ENCODE data around the gene CAPN1.
"Not testable (repeated sequence)": the region's sequence is repeated elsewhere in the genome, so short reads cannot be mapped to it uniquely, and the experiment has no call there.

CAPN1 gene

DNA sequence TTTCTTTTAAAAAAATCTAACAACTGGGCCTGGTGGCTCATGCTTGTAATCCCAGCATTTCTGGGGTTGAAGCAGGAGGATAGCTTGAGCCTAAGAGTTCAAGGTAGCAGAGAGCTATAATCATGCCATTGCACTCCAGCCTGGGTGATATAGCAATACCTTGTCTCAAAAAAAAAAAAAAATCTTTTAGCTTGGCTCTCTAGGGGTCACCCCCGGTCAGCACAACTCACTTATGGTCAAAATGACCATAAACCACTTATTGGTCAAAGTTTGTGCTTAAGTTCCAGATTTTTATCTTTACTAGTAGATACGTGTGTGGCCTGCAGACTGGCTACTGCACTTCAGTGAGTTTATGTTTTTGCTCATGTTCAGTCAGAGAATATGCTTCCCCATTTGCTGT, 18.0 kb upstream of the CAPN1 start:
- DNase-seq: no peak

DNA sequence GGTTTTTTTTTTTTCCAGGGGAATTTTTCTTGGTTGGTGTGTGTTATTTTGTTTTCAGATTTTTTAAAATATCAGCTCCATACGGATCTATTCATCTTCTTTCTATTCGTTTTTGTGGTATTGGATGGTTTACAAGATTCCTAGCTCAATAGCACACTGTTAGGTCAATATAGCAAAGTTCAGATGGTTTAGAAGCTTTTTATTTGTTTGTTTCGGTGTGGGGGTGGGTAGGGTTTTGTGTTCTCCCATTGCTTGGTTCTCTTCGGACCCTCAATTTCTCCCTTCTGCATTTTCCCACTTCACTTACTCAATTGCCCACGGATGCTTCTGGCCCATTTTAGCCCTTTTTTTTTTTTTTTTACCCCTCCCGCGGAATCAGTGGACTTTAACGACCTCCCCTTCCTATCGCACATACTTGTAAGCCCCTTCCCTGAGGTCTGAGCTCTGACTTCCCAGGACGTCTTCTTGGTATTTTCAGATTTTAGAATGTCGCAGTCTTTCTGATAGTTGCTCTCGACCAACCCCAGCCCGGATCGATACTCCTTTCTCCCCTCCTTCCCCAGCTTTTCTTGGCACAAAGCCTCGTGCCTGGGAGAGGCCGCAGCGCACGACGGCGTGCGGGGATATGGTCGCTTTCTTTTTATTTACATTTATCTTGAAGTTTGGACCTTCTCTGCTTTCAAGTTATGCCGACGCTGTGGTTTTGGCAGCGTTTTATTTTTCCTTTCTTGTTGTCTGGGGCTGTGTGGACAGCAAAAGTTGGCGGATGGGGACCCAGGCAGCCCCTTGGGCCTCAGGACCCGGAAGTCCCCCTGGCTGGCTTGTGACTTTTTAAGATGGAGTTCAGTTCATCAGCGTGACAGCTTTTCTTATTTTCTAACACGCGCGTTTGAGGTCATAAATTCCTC, 16.1 kb upstream of the CAPN1 start:
- DNase-seq: no peak

GRCh38 chr11:65166893-65167292, 14.8 kb upstream of the CAPN1 start:
- DNase-seq: no peak

- no peak for DNase-seq
Observed at GRCh38 chr11:65167656-65168055, 14.1 kb upstream of the CAPN1 start.

- no peak for DNase-seq
Observed at GRCh38 chr11:65169164-65169641, 12.5 kb upstream of the CAPN1 start.

DNA sequence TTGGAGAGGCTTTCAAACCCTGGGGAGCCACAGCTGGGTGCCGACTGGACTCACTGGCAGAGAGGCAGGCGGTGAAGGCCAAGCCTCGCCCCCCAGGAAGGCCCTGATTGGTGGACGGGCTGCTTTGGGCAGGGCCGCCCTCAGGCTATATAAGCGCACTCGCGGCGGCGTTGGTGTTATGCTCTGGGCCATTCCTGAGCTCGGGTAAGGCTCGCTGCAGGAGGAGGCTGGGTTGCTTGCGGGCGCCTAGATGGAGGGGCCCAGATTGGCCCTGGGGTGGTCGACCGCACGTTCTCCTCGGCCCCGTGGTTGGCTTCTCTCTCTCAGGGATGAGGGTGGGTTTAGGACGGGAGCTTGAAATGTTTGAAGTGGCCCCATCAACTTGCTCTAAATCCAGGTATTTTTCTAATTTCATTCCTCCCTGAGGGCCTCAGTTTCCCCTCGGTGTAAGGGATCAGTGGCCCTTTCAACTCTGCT, 11.6 kb upstream of the CAPN1 start, which contains the start of gene SPDYC:
SPDYC (plus strand) TSS at position 176 of the 477 bp plus-strand sequence. CDS start 1,125 bp downstream, outside the sequence.
- no peak for DNase-seq

DNA sequence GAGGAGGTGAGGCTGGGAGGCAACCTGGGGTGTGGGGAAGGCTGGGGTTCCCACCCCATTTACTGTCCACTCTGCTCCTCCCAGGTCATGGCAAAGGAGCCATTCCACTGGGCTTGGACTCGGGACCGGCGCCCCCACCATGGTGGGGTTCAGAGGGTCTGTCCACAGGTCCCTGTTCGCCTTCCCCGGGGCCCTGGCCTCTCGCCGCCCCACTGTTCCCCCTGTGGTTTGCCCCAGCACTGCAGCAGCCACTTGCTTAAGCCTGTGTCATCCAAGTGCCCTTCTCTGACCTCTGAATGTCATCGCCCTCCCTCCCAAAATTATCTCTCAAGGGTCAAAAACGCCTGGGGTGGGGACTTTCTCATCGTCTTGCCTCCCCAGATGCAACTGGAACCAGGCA, 9.1 kb upstream of the CAPN1 start:
- DNase-seq: no peak

- DNase-seq: not testable (repeated sequence)
Observed at GRCh38 chr11:65174571-65175010, 7.1 kb upstream of the CAPN1 start.

DNA sequence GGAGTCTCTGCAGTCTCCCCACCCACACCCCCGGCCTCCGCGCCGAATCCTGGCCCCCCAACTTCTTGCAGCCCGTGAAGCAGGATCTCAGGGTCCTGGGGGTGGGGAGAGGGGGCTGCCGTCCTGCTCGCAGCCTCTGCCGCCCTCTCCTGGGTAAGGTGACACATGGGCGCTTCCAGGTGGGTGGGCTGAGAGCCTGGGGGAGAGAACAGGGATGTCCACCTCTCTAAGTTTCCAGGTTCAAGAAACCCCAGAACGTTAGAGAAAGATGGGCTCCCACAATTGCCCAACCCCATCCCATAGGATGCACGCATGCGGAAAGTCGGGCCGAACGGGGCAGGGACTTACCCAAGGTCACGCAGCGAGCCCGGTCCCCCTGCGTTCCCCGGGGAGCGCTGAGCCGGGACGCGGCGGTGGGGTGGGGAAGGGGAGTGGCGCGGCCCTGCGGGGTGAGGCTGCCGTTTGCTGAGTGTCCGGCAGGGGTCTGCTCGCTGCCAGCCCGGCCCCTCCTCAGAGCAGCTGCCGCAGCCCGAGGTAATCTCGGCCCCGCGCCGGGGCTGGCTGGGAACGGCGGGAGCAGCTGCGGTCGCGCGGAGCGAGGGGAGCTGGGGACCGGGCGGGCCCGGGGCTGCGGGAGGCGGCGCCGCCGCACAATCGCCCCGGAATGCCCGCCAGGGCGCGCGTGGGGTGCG, 705 bp upstream of the CAPN1 start:
- DNase-seq: peak; percentile 54

GRCh38 chr11:65182258-65183170, 786 bp downstream of the CAPN1 start:
- DNase-seq: peak; percentile 18

DNA sequence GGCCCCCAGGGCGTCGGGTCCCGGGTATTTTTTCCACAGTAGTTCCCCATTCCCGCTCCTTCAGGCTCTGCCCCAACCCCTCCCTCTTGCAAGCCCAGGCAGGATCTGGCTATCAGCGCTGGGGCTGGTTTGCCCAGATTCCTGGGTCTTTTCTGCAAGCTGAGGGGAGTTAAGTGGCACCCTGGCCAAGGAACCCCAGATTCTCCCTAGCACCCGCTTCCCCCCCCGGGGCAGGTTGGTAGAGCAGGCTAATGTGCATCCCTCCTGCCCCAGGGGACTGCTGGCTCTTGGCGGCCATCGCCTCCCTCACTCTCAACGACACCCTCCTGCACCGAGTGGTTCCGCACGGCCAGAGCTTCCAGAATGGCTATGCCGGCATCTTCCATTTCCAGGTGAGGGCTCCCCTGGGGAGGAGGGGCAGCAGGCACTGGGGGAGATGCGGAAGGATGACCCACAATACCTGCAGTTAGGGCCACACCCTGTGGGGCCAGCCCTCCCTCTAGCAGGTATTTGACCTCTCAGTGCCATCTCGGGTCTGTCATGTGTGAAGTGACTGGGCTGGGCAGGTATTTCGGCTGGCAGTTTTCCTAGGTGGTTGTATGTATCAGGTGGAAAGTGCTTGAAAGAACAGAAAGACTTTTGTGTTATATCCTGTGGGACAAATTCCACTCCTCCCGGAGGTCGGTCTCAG, 1.6 kb downstream of the CAPN1 start:
- DNase-seq: no peak

- DNase-seq: no peak
Observed at GRCh38 chr11:65184146-65184545, 2.4 kb downstream of the CAPN1 start.

DNA sequence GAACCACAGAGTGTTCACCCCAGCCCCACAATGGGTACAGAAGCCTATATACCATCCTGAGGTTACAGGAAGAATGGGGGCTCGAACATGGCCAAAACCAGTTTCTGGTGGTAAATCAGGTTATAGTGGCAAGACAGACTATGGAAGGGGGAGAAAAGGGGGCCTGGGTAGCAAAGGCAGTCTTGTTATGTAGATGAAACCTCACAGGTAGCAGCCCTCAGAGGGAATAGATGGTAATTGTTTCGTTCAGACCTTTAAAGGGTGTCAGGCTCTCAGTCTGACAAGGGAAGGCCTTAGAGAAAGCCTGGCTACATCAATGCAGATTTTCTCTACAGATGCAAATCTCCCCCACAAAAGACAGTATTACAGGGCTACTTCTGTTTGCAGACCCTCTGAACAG, 3.4 kb downstream of the CAPN1 start:
- no peak for DNase-seq

DNA sequence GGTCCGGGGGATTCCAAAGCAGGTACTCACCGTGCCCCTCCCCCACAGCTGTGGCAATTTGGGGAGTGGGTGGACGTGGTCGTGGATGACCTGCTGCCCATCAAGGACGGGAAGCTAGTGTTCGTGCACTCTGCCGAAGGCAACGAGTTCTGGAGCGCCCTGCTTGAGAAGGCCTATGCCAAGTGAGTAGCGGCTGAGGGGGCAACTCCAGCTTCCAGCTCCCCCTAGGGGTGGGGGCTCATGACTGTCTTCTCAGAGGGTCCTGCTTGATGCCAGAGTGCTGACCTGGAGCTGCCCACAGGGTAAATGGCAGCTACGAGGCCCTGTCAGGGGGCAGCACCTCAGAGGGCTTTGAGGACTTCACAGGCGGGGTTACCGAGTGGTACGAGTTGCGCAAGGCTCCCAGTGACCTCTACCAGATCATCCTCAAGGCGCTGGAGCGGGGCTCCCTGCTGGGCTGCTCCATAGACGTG, 4.2 kb downstream of the CAPN1 start:
- DNase-seq: no peak

DNA sequence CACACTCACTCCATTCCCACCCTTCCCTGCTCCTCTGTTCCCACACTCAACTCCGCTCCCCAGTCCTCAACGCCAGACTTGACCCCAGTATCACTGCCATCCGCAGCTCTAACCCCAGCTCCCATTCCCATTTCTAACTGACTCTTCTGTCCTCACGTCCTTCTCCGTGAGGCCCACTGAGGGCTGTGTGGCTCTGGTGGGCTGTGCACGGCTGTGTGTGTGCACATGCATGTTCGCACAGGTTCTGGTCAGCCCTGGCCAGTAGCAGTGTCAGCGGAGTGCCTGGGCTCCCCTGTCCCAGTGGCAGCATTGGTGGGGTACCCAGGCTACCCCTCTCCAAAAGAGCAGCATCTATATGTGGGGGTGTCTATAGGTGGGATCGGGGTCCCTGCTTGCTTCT, 5.0 kb downstream of the CAPN1 start:
- DNase-seq: no peak

- DNase-seq: no peak
Observed at GRCh38 chr11:65187146-65187675, 5.5 kb downstream of the CAPN1 start.

GRCh38 chr11:65187971-65188461, 6.3 kb downstream of the CAPN1 start:
- DNase-seq: no peak

DNA sequence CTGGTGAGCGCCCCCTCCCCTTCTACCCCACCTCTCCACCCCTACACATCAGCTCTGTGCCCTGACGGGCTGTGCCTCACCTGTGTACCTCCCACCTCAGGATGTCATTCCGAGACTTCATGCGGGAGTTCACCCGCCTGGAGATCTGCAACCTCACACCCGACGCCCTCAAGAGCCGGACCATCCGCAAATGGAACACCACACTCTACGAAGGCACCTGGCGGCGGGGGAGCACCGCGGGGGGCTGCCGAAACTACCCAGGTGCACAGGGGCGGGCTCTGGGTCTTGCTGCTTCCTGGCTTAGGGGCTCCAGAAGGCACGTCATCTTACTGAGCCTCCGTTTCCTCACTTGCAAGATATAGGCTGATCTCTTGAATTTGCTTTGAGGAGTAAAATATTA, 6.8 kb downstream of the CAPN1 start:
- DNase-seq: no peak

DNA sequence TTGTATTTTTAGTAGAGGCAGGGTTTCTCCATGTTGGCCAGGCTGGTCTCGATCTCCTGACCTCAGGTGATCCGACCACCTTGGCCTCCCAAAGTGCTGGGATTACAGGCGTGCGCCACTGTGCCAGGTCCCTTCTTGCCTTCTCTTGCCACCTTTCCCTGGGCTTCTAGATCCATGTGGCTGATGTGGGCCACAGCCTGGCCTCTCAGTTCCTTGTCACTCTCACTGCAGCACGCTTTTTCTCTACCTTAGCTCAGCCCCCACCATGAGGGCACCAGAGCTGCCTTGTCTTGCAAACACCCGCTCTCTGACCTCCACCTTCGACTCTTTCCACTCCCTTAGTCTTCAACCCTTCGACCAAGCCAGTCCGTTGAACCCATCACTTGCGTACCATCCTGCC, 7.5 kb downstream of the CAPN1 start:
- DNase-seq: no peak

DNA sequence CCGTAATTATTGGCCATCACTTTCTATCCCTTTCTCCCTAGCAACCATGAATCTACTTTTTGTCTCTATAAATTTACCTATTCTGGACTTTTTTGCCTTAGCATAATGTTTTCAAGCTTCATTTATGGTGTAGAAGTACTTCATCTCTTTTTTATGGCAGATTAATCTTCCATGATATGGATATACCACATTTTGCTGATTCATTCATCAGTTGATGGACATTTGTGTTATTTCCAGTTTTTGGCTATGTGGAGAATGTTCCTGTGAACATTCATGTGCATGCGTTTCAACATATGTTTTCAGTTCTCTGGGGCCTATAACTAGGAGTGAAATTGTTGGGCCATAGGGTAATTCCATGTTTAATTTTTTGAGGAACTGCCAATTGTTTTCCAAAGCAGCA, 12.8 kb downstream of the CAPN1 start:
- DNase-seq: no peak

GRCh38 chr11:65204143-65204542, 22.4 kb downstream of the CAPN1 start:
- DNase-seq: no peak

Data from inflammatory macrophage treated with lipopolysaccharide for 4 hours (primary cell).